HepG2 (cell line): ENCODE measurements around the gene SLC26A5. TPM values are rescaled to one million over a fixed set of nuclear protein-coding genes. Genes with fewer than 3 reads are reported as not detected.
"Not testable (repeated sequence)": the region's sequence is repeated elsewhere in the genome, so short reads cannot be mapped to it uniquely, and the experiment has no call there.

Experiments
- FOSL2 ChIP-seq: sonication (generic); formaldehyde crosslinking; IDR thresholded peaks from 2 replicates; pipeline ENCODE4 v1.4.0; 2020; ENCODE audit warnings: missing genetic modification reagents
- GABPA ChIP-seq, 2 experiments: IDR thresholded peaks; 2 replicates each; pipeline ENCODE4 v1.6.1; 2011 to 2016; ENCODE audit warnings: low read depth in 2 of 2, low read length in 1 of 2, missing biosample characterization in 1 of 2, missing genetic modification characterization in 1 of 2
- GATAD1 ChIP-seq: IDR thresholded peaks from 2 replicates; pipeline ENCODE4 v1.6.1; 2016; ENCODE audit warnings: missing genetic modification reagents, missing compliant biosample characterization
- PITX1 ChIP-seq: sonication (generic); formaldehyde crosslinking; IDR thresholded peaks from 2 replicates; pipeline ENCODE4 v1.5.1; 2020; ENCODE audit warnings: mild to moderate bottlenecking, missing genetic modification reagents
- SALL1 ChIP-seq: sonication (generic); formaldehyde crosslinking; IDR thresholded peaks from 2 replicates; pipeline ENCODE4 v1.8.0; 2022; ENCODE audit warnings: mild to moderate bottlenecking, missing genetic modification reagents
- SOX13 ChIP-seq, 3 experiments: fragments of 450-650 bp in 1 of 3; sonication (generic) in 1 of 3; formaldehyde crosslinking in 1 of 3; IDR thresholded peaks in 2 of 3; conservative IDR thresholded peaks in 1 of 3; 2 replicates each; pipeline versions ENCODE4 v1.5.0 to v1.6.1; 2016 to 2020; ENCODE audit warnings: antibody characterized with exemption in 1 of 3, mild to moderate bottlenecking in 1 of 3, missing compliant biosample characterization in 1 of 3, missing genetic modification reagents in 1 of 3, moderate library complexity in 1 of 3
- SOX6 ChIP-seq, 2 experiments: fragments of 450-650 bp in 1 of 2; sonication (generic) in 1 of 2; formaldehyde crosslinking in 1 of 2; IDR thresholded peaks; 2 replicates each; pipeline versions ENCODE4 v1.4.0 to v1.6.1; 2017 to 2020; ENCODE audit warnings: antibody characterized with exemption in 1 of 2, mild to moderate bottlenecking in 1 of 2, missing genetic modification reagents in 1 of 2
- STAG1 ChIP-seq: sonication (generic); formaldehyde crosslinking; IDR thresholded peaks from 2 replicates; pipeline ENCODE4 v1.4.0; 2020; ENCODE audit warnings: missing genetic modification reagents
- TAF1 ChIP-seq: sonication (generic); formaldehyde crosslinking; IDR thresholded peaks from 2 replicates; pipeline ENCODE4 v1.4.0; 2020; ENCODE audit warnings: missing genetic modification reagents
- YY1 ChIP-seq: IDR thresholded peaks from 2 replicates; pipeline ENCODE4 v1.6.1; 2011; ENCODE audit warnings: low read length, low read depth, moderate library complexity, mild to moderate bottlenecking; ENCODE audit not compliant: insufficient read depth, insufficient replicate concordance
- ZBTB42 ChIP-seq: sonication (generic); formaldehyde crosslinking; IDR thresholded peaks from 2 replicates; pipeline ENCODE4 v1.5.0; 2020; ENCODE audit warnings: mild to moderate bottlenecking, missing genetic modification reagents
- ZFP90 ChIP-seq: sonication (generic); formaldehyde crosslinking; IDR thresholded peaks from 2 replicates; pipeline ENCODE4 v1.8.0; 2022; ENCODE audit warnings: missing genetic modification reagents, mild to moderate bottlenecking, inconsistent platforms, borderline replicate concordance
- ZNF235 ChIP-seq: sonication (generic); formaldehyde crosslinking; IDR thresholded peaks from 2 replicates; pipeline ENCODE4 v1.8.1; 2023; ENCODE audit warnings: mild to moderate bottlenecking, missing genetic modification reagents, borderline replicate concordance
- ZNF292 ChIP-seq: sonication (generic); formaldehyde crosslinking; IDR thresholded peaks from 2 replicates; pipeline ENCODE4 v1.8.1; 2022; ENCODE audit warnings: mild to moderate bottlenecking, low read depth, missing genetic modification reagents, borderline replicate concordance
- ZNF317 ChIP-seq: sonication (generic); formaldehyde crosslinking; IDR thresholded peaks from 2 replicates; pipeline ENCODE4 v1.5.0; 2020; ENCODE audit warnings: mild to moderate bottlenecking, missing genetic modification reagents
- ZNF543 ChIP-seq: sonication (generic); formaldehyde crosslinking; IDR thresholded peaks from 2 replicates; pipeline ENCODE4 v1.4.0; 2020; ENCODE audit warnings: mild to moderate bottlenecking, missing genetic modification reagents
- ZNF556 ChIP-seq: sonication (generic); formaldehyde crosslinking; IDR thresholded peaks from 2 replicates; pipeline ENCODE4 v1.4.0; 2020; ENCODE audit warnings: mild to moderate bottlenecking, missing genetic modification reagents, borderline replicate concordance
- ZNF678 ChIP-seq: sonication (generic); formaldehyde crosslinking; IDR thresholded peaks from 2 replicates; pipeline ENCODE4 v1.4.0; 2020; ENCODE audit warnings: mild to moderate bottlenecking, missing genetic modification reagents
- ZNF788 ChIP-seq: sonication (generic); formaldehyde crosslinking; IDR thresholded peaks from 2 replicates; pipeline ENCODE4 v1.5.0; 2020; ENCODE audit warnings: mild to moderate bottlenecking, missing genetic modification reagents, borderline replicate concordance
- polyA plus RNA-seq, 8 experiments: library from polyadenylated mRNA; depleted of rRNA in 3 of 8; stranded (reverse) in 7 of 8; unstranded in 1 of 8; fragments of >200 nt; fragmentation: Illumina TruSeq in 4 of 8; extraction: Trizol in 4 of 8; gene quantifications; 2 replicates each; pipeline versions ENCODE4 v1.2.1 to v1.2.3, GENCODE V29; 2011 to 2016; ENCODE audit warnings: low read depth in 4 of 8, missing spikeins in 1 of 8, mixed read lengths in 1 of 8; ENCODE audit not compliant: insufficient read depth in 1 of 8
- total RNA-seq, 5 experiments: library from RNA; depleted of rRNA; stranded (reverse); fragments of >200 nt; fragmentation: Illumina TruSeq; extraction: Trizol; gene quantifications; 2 replicates each; pipeline ENCODE4 v1.2.3, GENCODE V29; 2016; ENCODE audit warnings: low read depth in 1 of 5
- TF ChIP-seq, protein P1 (sequence below): sonication (generic); IDR thresholded peaks from 2 replicates; pipeline ENCODE4 v1.6.1; 2016; ENCODE audit warnings: low read depth, borderline replicate concordance
- TF ChIP-seq, protein P2 (sequence below), 2 experiments: sonication (generic) in 1 of 2; formaldehyde crosslinking in 1 of 2; IDR thresholded peaks; 2 replicates each; pipeline versions ENCODE4 v1.4.0 to v1.6.1; 2018 to 2020; ENCODE audit warnings: missing genetic modification reagents in 2 of 2, borderline replicate concordance in 1 of 2, low read depth in 1 of 2, mild to moderate bottlenecking in 1 of 2, missing biosample characterization in 1 of 2
- TF ChIP-seq, protein P3 (sequence below): sonication (generic); formaldehyde crosslinking; IDR thresholded peaks from 2 replicates; pipeline ENCODE4 v1.4.0; 2020; ENCODE audit warnings: missing genetic modification reagents

The SLC26A5 gene
- total and polyA plus RNA-seq, 2 of the 13 experiments (the other 11 are each of a cell fraction or from before 2014, with no cell fraction given), result 0.08 to 0.11 TPM

DNA sequence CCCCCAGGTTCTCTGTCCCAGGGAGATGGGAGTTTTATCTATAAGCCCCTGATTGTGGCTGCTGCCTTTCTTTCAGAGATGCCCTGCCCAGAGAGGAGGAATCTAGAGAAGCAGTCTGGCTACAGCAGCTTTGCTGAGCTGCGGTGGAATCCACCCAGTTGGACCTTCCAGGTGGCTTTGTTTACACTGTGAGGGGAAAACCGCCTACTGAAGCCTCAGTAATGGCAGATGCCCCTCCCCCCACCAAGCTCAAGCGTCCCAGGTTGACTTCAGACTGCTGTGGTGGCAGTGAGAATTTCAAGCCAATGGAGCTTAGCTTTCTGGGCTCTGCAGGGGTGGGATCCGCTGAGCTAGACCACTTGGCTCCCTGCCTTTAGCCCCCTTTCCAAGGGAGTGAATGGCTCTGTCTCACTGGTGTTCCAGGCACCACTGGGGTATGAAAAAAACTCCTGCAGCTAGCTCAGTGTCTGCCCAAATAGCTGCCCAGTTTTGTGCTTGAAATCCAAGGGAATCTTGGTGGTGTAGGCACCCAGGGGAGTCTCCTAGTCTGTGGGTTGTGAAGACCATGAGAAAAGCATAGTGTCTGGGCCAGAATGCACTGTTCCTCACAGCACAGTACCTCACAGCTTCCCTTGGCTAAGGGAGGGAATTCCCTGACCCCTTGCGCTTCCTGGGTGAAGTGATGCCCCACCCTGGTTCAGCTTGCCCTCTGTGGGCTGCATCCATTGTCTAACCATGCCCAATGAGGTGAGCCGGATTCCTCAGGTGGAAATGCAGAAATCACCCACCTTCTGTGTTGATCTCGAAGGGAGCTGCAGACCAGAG lies 40.0 kb downstream of the SLC26A5 start (continued):
- TF ChIP-seq YY1 (peak; percentile 40), ZNF788 (CRISPR knock-in tag) (peak; percentile 36; the same call in 1 of the 2 replicates), PITX1 (CRISPR knock-in tag) (0 out of 2 replicates have a peak, but pooled peaks have one; percentile 33), TAF1 (CRISPR knock-in tag) (peak; percentile 12; the same call in 1 of the 2 replicates), ZNF678 (CRISPR knock-in tag) (0 out of 2 replicates have a peak, but pooled peaks have one; percentile 44), SOX6 (CRISPR knock-in tag; IDR thresholded peaks at IDR 0.05) (peak; percentile 40; the same call in 1 of the 2 replicates), ZNF235 (CRISPR knock-in tag) (peak; percentile 46; the same call in 1 of the 2 replicates), STAG1 (CRISPR knock-in tag) (peak; percentile 12; the same call in 1 of the 2 replicates), ZBTB42 (CRISPR knock-in tag) (0 out of 2 replicates have a peak, but pooled peaks have one; percentile 46), ZNF317 (CRISPR knock-in tag) (peak; percentile 37; the same call in 1 of the 2 replicates), ZNF292 (CRISPR knock-in tag) (peak; percentile 29; the same call in 1 of the 2 replicates), ZNF543 (CRISPR knock-in tag) (0 out of 2 replicates have a peak, but pooled peaks have one; percentile 37), ZFP90 (CRISPR knock-in tag) (0 out of 2 replicates have a peak, but pooled peaks have one; percentile 29), GABPA (CRISPR knock-in tag; IDR thresholded peaks at IDR 0.05; ENCODE audit: low read depth) (peak; percentile 35), FOSL2 (CRISPR knock-in tag) (0 out of 2 replicates have a peak, but pooled peaks have one; percentile 11), SALL1 (CRISPR knock-in tag) (peak; percentile 39), SOX13 (CRISPR knock-in tag; conservative IDR thresholded peaks at IDR 0.05 in 1 of 2, IDR thresholded peaks at IDR 0.05 in 1 of 2) (0 out of 4 replicates have a peak, but pooled peaks of 1 of the 2 experiments have one; percentile 19), GATAD1 (CRISPR knock-in tag) (0 out of 2 replicates have a peak, but pooled peaks have one; percentile 40), ZNF556 (0 out of 2 replicates have a peak, but pooled peaks have one; percentile 16)
- TF ChIP-seq, protein P1, sequence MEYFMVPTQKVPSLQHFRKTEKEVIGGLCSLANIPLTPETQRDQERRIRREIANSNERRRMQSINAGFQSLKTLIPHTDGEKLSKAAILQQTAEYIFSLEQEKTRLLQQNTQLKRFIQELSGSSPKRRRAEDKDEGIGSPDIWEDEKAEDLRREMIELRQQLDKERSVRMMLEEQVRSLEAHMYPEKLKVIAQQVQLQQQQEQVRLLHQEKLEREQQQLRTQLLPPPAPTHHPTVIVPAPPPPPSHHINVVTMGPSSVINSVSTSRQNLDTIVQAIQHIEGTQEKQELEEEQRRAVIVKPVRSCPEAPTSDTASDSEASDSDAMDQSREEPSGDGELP, result peak; percentile 48; the same call in 1 of the 2 replicates
- TF ChIP-seq, protein P2, sequence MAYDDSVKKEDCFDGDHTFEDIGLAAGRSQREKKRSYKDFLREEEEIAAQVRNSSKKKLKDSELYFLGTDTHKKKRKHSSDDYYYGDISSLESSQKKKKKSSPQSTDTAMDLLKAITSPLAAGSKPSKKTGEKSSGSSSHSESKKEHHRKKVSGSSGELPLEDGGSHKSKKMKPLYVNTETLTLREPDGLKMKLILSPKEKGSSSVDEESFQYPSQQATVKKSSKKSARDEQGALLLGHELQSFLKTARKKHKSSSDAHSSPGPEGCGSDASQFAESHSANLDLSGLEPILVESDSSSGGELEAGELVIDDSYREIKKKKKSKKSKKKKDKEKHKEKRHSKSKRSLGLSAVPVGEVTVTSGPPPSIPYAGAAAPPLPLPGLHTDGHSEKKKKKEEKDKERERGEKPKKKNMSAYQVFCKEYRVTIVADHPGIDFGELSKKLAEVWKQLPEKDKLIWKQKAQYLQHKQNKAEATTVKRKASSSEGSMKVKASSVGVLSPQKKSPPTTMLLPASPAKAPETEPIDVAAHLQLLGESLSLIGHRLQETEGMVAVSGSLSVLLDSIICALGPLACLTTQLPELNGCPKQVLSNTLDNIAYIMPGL (CRISPR knock-in tag; IDR thresholded peaks at IDR 0.05; ENCODE audit: borderline replicate concordance in 1 of 2, low read depth in 1 of 2), result peak in 1 of 2 experiments; percentile 60; a peak in 1 of 4 replicates
- not testable (repeated sequence) for TF ChIP-seq SOX6 (IDR thresholded peaks at IDR 0.05); GABPA (IDR thresholded peaks at IDR 0.05; ENCODE audit: low read depth, low read length); SOX13 (IDR thresholded peaks at IDR 0.05)
- TF ChIP-seq, protein P3, sequence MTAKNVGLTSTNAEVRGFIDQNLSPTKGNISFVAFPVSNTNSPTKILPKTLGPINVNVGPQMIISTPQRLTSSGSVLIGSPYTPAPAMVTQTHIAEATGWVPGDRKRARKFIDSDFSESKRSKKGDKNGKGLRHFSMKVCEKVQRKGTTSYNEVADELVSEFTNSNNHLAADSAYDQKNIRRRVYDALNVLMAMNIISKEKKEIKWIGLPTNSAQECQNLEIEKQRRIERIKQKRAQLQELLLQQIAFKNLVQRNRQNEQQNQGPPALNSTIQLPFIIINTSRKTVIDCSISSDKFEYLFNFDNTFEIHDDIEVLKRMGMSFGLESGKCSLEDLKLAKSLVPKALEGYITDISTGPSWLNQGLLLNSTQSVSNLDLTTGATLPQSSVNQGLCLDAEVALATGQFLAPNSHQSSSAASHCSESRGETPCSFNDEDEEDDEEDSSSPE (CRISPR knock-in tag), result 0 out of 2 replicates have a peak, but pooled peaks have one; percentile 34
